ENCODE results near the gene VDAC2.
"Not testable (repeated sequence)": the region's sequence is repeated elsewhere in the genome, so short reads cannot be mapped to it uniquely, and the experiment has no call there.

The VDAC2 gene

GRCh38 chr10:75212343-75212742 is 1.7 kb downstream of the VDAC2 start:
- DNase-seq (ENCODE audit: extremely low read depth, low read depth), result no peak
- peak overlapping the region; percentile 76 for H3K4me3 ChIP-seq (replicated peaks; ENCODE audit: low read depth, low read length)

GRCh38 chr10:75220274-75220673 is 9.7 kb downstream of the VDAC2 start:
- DNase-seq (ENCODE audit: extremely low read depth, low read depth), result no peak
- no peak overlapping the region for H3K4me3 ChIP-seq (replicated peaks; ENCODE audit: low read depth, low read length)
- no peak for TF ChIP-seq CTCF (IDR thresholded peaks at IDR 0.05; ENCODE audit: low read depth, low read length, missing control alignments)

More at GRCh38 chr10:75212343-75212742, 1.7 kb downstream of the VDAC2 start:
- no peak for TF ChIP-seq CTCF (IDR thresholded peaks at IDR 0.05; ENCODE audit: low read depth, low read length, missing control alignments)

- not testable (repeated sequence) for H3K4me3 ChIP-seq (replicated peaks; ENCODE audit: low read depth, low read length); DNase-seq (ENCODE audit: extremely low read depth, low read depth)
Measured at GRCh38 chr10:75221492-75221891, 10.9 kb downstream of the VDAC2 start.

- no peak for DNase-seq (ENCODE audit: extremely low read depth, low read depth)
- no peak overlapping the region for H3K4me3 ChIP-seq (replicated peaks; ENCODE audit: low read depth, low read length)
- no peak for TF ChIP-seq CTCF (IDR thresholded peaks at IDR 0.05; ENCODE audit: low read depth, low read length, missing control alignments)
Measured at GRCh38 chr10:75223507-75223906, 12.9 kb downstream of the VDAC2 start.

- TF ChIP-seq CTCF (IDR thresholded peaks at IDR 0.05; ENCODE audit: low read depth, low read length, missing control alignments), result no peak
- no peak overlapping the region for H3K4me3 ChIP-seq (replicated peaks; ENCODE audit: low read depth, low read length)
- DNase-seq (ENCODE audit: extremely low read depth, low read depth), result no peak
Measured at GRCh38 chr10:75226095-75226494, 15.5 kb downstream of the VDAC2 start.

- H3K4me3 ChIP-seq (replicated peaks; ENCODE audit: low read depth, low read length), result no peak overlapping the region
- TF ChIP-seq CTCF (IDR thresholded peaks at IDR 0.05; ENCODE audit: low read depth, low read length, missing control alignments), result no peak
- DNase-seq (ENCODE audit: extremely low read depth, low read depth), result no peak
Measured at GRCh38 chr10:75226656-75227055, 16.1 kb downstream of the VDAC2 start.

- DNase-seq (ENCODE audit: extremely low read depth, low read depth), result no peak
- TF ChIP-seq CTCF (IDR thresholded peaks at IDR 0.05; ENCODE audit: low read depth, low read length, missing control alignments), result no peak
- no peak overlapping the region; the same call in 1 of the 2 replicates for H3K4me3 ChIP-seq (replicated peaks; ENCODE audit: low read depth, low read length)
Measured at GRCh38 chr10:75228278-75228677, 17.7 kb downstream of the VDAC2 start.

Measured in HFF-Myc (cell line).